ENCODE measurements around the gene BCL6B.
"Not testable (repeated sequence)": the region's sequence is repeated elsewhere in the genome, so short reads cannot be mapped to it uniquely, and the experiment has no call there.

The BCL6B gene

GRCh38 chr17:7022781-7023571, at the start of gene BCL6B:
BCL6B (plus strand) TSS chr17:7023050; CDS start chr17:7023672, 622 bp downstream.
- TF ChIP-seq CTCF (IDR thresholded peaks at IDR 0.05; ENCODE audit: extremely low read depth, missing control alignments): no peak
- DNase-seq (ENCODE audit: low spot score): no peak

- DNase-seq (ENCODE audit: low spot score): not testable (repeated sequence)
These were observed 43.4 kb upstream of the BCL6B start for GRCh38 chr17:6979440-6979839.

GRCh38 chr17:6981426-6981825, 41.4 kb upstream of the BCL6B start:
- TF ChIP-seq CTCF (IDR thresholded peaks at IDR 0.05; ENCODE audit: extremely low read depth, missing control alignments): no peak
- DNase-seq (ENCODE audit: low spot score): no peak

- TF ChIP-seq CTCF (IDR thresholded peaks at IDR 0.05; ENCODE audit: extremely low read depth, missing control alignments): no peak
- DNase-seq (ENCODE audit: low spot score): no peak
These were observed 37.6 kb upstream of the BCL6B start for GRCh38 chr17:6985266-6985665.

GRCh38 chr17:6986676-6987075, 36.2 kb upstream of the BCL6B start:
- DNase-seq (ENCODE audit: low spot score): no peak
- TF ChIP-seq CTCF (IDR thresholded peaks at IDR 0.05; ENCODE audit: extremely low read depth, missing control alignments): no peak

GRCh38 chr17:6989779-6990178, 33.1 kb upstream of the BCL6B start:
- DNase-seq (ENCODE audit: low spot score): no peak
- no peak for TF ChIP-seq CTCF (IDR thresholded peaks at IDR 0.05; ENCODE audit: extremely low read depth, missing control alignments)

- DNase-seq (ENCODE audit: low spot score): not testable (repeated sequence)
These were observed 29.2 kb upstream of the BCL6B start for GRCh38 chr17:6993613-6994056.

GRCh38 chr17:6994118-6994598, 28.7 kb upstream of the BCL6B start:
- DNase-seq (ENCODE audit: low spot score): no peak
- TF ChIP-seq CTCF (IDR thresholded peaks at IDR 0.05; ENCODE audit: extremely low read depth, missing control alignments): no peak
